SK-N-SH (cell line): ENCODE data around the gene PCBP4. TPM values are rescaled to one million over a fixed set of nuclear protein-coding genes. Genes with fewer than 3 reads are reported as not detected.

Experiments used
- CTCF ChIA-PET: fragments of 300-600, 350-600 bp; formaldehyde crosslinking; extraction: SDS; loops from one replicate; lab custom pipeline; 2021; lab: Yijun Ruan, JAX
- POLR2A ChIA-PET: fragments of 350-600 bp; sonication (Branson Sonifier 250); formaldehyde crosslinking; extraction: SDS; loops from one replicate; lab custom pipeline; 2020; ENCODE audit warnings: antibody characterized with exemption, inconsistent platforms; lab: Yijun Ruan, JAX
- DNase-seq: peaks from one replicate; pipeline ENCODE4 v3.0.0; 2012
- H2AFZ ChIP-seq: fragments of 200-600 bp; sonication (generic); 2 replicates; pipeline ENCODE4 v1.8.1; 2016; ENCODE audit warnings: antibody characterized with exemption, mild to moderate bottlenecking, low read depth
- H3F3A ChIP-seq: fragments of 200-600 bp; sonication (generic); replicated peaks from 2 replicates; pipeline ENCODE3; 2016; ENCODE audit warnings: antibody characterized with exemption, mild to moderate bottlenecking; ENCODE audit not compliant: insufficient read depth
- H3K27ac ChIP-seq, 2 experiments: fragments of 200-500 bp in 1 of 2; fragments of 200-600 bp in 1 of 2; sonication (Bioruptor generic) in 1 of 2; sonication (generic), shearing (Covaris generic) in 1 of 2; 2 replicates each; pipeline versions ENCODE4 v1.5.1 to v1.6.1; 2014 to 2016; ENCODE audit warnings: low read depth in 2 of 2, inconsistent platforms in 1 of 2, low read length in 1 of 2, mild to moderate bottlenecking in 1 of 2, mixed read lengths in 1 of 2
- H3K27me3 ChIP-seq: fragments of 200-600 bp; sonication (generic), shearing (Covaris generic); 2 replicates; pipeline ENCODE4 v1.6.1; 2016; ENCODE audit warnings: mixed run types; ENCODE audit not compliant: insufficient read depth
- H3K36me3 ChIP-seq, 2 experiments: fragments of 200-500 bp in 1 of 2; fragments of 200-600 bp in 1 of 2; sonication (Bioruptor generic) in 1 of 2; sonication (generic) in 1 of 2; replicated peaks in 1 of 2; 2 replicates each; pipeline versions ENCODE3 to v1.5.1; 2014 to 2016; ENCODE audit warnings: low read length in 1 of 2, mild to moderate bottlenecking in 1 of 2; ENCODE audit not compliant: insufficient read depth in 2 of 2, control insufficient read depth in 1 of 2
- H3K4me1 ChIP-seq, 2 experiments: fragments of 200-500 bp in 1 of 2; fragments of 200-600 bp in 1 of 2; sonication (Bioruptor generic) in 1 of 2; sonication (generic), shearing (Covaris generic) in 1 of 2; 2 replicates each; pipeline versions ENCODE4 v1.5.1 to v1.6.1; 2014 to 2016; ENCODE audit warnings: low read depth in 1 of 2, low read length in 1 of 2, mixed run types in 1 of 2; ENCODE audit not compliant: insufficient read depth in 2 of 2, control insufficient read depth in 1 of 2
- H3K4me2 ChIP-seq: fragments of 200-600 bp; sonication (generic), shearing (Covaris generic); 2 replicates; pipeline ENCODE4 v1.6.1; 2017; ENCODE audit warnings: mixed run types
- H3K4me3 ChIP-seq, 2 experiments: fragments of 200-500 bp in 1 of 2; fragments of 200-600 bp in 1 of 2; sonication (Bioruptor generic) in 1 of 2; sonication (generic), shearing (Covaris generic) in 1 of 2; 2 replicates each; pipeline versions ENCODE4 v1.5.1 to v1.8.1; 2014 to 2016; ENCODE audit warnings: low read depth in 2 of 2, inconsistent platforms in 1 of 2, low read length in 1 of 2, mild to moderate bottlenecking in 1 of 2, mixed read lengths in 1 of 2, moderate library complexity in 1 of 2
- H3K79me2 ChIP-seq: fragments of 200-600 bp; sonication (generic); 2 replicates; pipeline ENCODE4 v1.8.1; 2017; ENCODE audit warnings: mild to moderate bottlenecking; ENCODE audit not compliant: insufficient read depth
- H3K9ac ChIP-seq: fragments of 200-600 bp; sonication (generic); 2 replicates; pipeline ENCODE4 v1.6.1; 2017; ENCODE audit warnings: mixed run types
- H3K9me2 ChIP-seq: fragments of 200-600 bp; sonication (generic); 2 replicates; pipeline ENCODE4 v1.6.1; 2017; ENCODE audit warnings: mixed run types
- H3K9me3 ChIP-seq: fragments of 200-600 bp; sonication (generic); 2 replicates; pipeline ENCODE4 v1.6.1; 2017; ENCODE audit warnings: mixed run types, mild to moderate bottlenecking, moderate library complexity
- H4K20me1 ChIP-seq: fragments of 200-600 bp; sonication (generic); 2 replicates; pipeline ENCODE4 v1.6.1; 2017; ENCODE audit warnings: mild to moderate bottlenecking, mixed run types; ENCODE audit not compliant: insufficient read depth
- ELF1 ChIP-seq: IDR thresholded peaks from 2 replicates; pipeline ENCODE4 v1.4.0; 2012
- EP300 ChIP-seq, 2 experiments: IDR thresholded peaks; 2 replicates each; pipeline versions ENCODE4 v1.4.0 to v1.6.1; 2012; ENCODE audit warnings: borderline replicate concordance in 1 of 2, low read depth in 1 of 2, low read length in 1 of 2
- EZH2phosphoT487 ChIP-seq: fragments of 200-600 bp; sonication (generic); IDR thresholded peaks from 2 replicates; pipeline ENCODE4 v1.6.1; 2017; ENCODE audit warnings: low read depth, mixed run types, mild to moderate bottlenecking, antibody characterized with exemption, moderate library complexity, borderline replicate concordance
- FOXJ3 ChIP-seq: sonication (generic); formaldehyde crosslinking; IDR thresholded peaks from 2 replicates; pipeline ENCODE4 v1.5.1; 2020; ENCODE audit warnings: mild to moderate bottlenecking, missing genetic modification reagents
- IRF3 ChIP-seq: fragments of 150-350 bp; IDR thresholded peaks from 2 replicates; pipeline ENCODE4 v1.6.1; 2016; ENCODE audit warnings: mild to moderate bottlenecking, low read depth, low read length
- MAX ChIP-seq: IDR thresholded peaks from 2 replicates; pipeline ENCODE4 v1.4.0; 2012; ENCODE audit warnings: low read depth
- NFIC ChIP-seq: IDR thresholded peaks from 2 replicates; pipeline ENCODE4 v1.4.0; 2012; ENCODE audit warnings: borderline replicate concordance
- PBX3 ChIP-seq: IDR thresholded peaks from 2 replicates; pipeline ENCODE4; 2012
- POLR2AphosphoS5 ChIP-seq: IDR thresholded peaks from 2 replicates; pipeline ENCODE4 v1.6.1; 2012; ENCODE audit warnings: low read depth, low read length
- RXRA ChIP-seq: IDR thresholded peaks from 2 replicates; pipeline ENCODE4 v1.4.0; 2012; ENCODE audit warnings: low read depth, mild to moderate bottlenecking, borderline replicate concordance
- SMC3 ChIP-seq: IDR thresholded peaks from 2 replicates; pipeline ENCODE4 v1.6.1; 2012; ENCODE audit warnings: low read depth, low read length, improper control_type of control experiment
- TAF1 ChIP-seq: IDR thresholded peaks from 2 replicates; pipeline ENCODE4 v1.6.1; 2012; ENCODE audit warnings: low read depth, mild to moderate bottlenecking, low read length, moderate library complexity, borderline replicate concordance
- USF1 ChIP-seq: IDR thresholded peaks from 2 replicates; pipeline ENCODE4 v1.4.0; 2012; ENCODE audit warnings: low read depth, borderline replicate concordance
- USF2 ChIP-seq: fragments of 150-350 bp; IDR thresholded peaks from 2 replicates; pipeline ENCODE4 v1.6.1; 2017; ENCODE audit warnings: antibody characterized with exemption, low read length, low read depth, borderline replicate concordance
- ZBTB33 ChIP-seq: IDR thresholded peaks from 2 replicates; pipeline ENCODE4 v1.4.0; 2012; ENCODE audit warnings: low read depth, borderline replicate concordance
- WGBS: methylation state at CpG from one replicate; pipeline ENCODE4 v1.1.6; 2017; ENCODE audit warnings: low lambda C conversion rate; 5-methylcytosine and 5-hydroxymethylcytosine counted together
- polyA plus RNA-seq, 3 experiments: library from polyadenylated mRNA; depleted of rRNA; stranded (reverse); fragments of >200 nt; gene quantifications; 2 replicates each; pipeline ENCODE4 v1.2.3, GENCODE V29; 2012

Gene PCBP4
- polyA plus RNA-seq, 1 of the 3 experiments (the other 2 are of a cell fraction): 97.4 TPM

- DNase-seq: peak; percentile 54
Observed at GRCh38 chr3:51942603-51943450, 24.4 kb downstream of the PCBP4 start.

GRCh38 chr3:51941798-51942602, 25.3 kb downstream of the PCBP4 start, which contains the start of the genes PARP3 and RRP9:
TSS of gene PARP3 (plus strand) at chr3:51942363. CDS start at chr3:51943356, 993 bp downstream.
TSS of gene RRP9 (minus strand) at chr3:51941904. CDS start at chr3:51941867, 37 bp downstream.
- H2AFZ ChIP-seq: peak within 1 kb of the TSS; percentile 80
- peak; percentile 99 for DNase-seq
- H3K9me2 ChIP-seq: no peaks in the 10 kb centered on the region
- no peaks in the 10 kb centered on the region for H3K9me3 ChIP-seq
- H4K20me1 ChIP-seq: 0 out of 2 replicates have a peak, but pooled peaks cover 6% of the 10 kb centered on the region
- peaks cover 33% of the 10 kb centered on the region for H3K79me2 ChIP-seq
- H3F3A ChIP-seq: no peaks in the 10 kb centered on the region
- H3K27ac ChIP-seq: peak within 1 kb of the TSS; percentile 85 to 97
- peak within 1 kb of the TSS; percentile 95 for H3K4me2 ChIP-seq
- 20% methylated on average over 1 of the region's 67 CpGs for WGBS
- peak within 1 kb of the TSS; percentile 85 for H3K9ac ChIP-seq
- POLR2A ChIA-PET: interaction anchor here (0.7 to 2.3 kb wide), 9 partner anchors 16 to 60 kb away, joined by 3 to 19 read pairs (median 4); partner anchors contain the start of genes ABHD14B, PCBP4 and RPL29
- no peaks in the 10 kb centered on the region for H3K27me3 ChIP-seq
- CTCF ChIA-PET: interaction anchor here (0.6 to 5.3 kb wide), 29 partner anchors 9 to 466 kb away, joined by 3 to 80 read pairs (median 6); partner anchors contain the start of genes ABHD14A, ABHD14B, ACY1 and GPR62
- H3K4me3 ChIP-seq: peak within 1 kb of the TSS; percentile 85 to 95
- H3K36me3 ChIP-seq: peaks cover 0 to 20% of the 10 kb centered on the region in 2 experiments
- H3K4me1 ChIP-seq: peaks cover 11 to 18% of the 10 kb centered on the region in 2 experiments; a peak in 3 of 4 replicates
- TF ChIP-seq MAX (peak; percentile 98), EP300 (IDR thresholded peaks at IDR 0.05; ENCODE audit: borderline replicate concordance in 1 of 2, low read depth in 1 of 2, low read length in 1 of 2) (no peak; a peak in 1 of 4 replicates), USF2 (no peak), SMC3 (peak; percentile 85), ZBTB33 (no peak), IRF3 (peak; percentile 64; the same call in 1 of the 2 replicates), TAF1 (peak; percentile 58; the same call in 1 of the 2 replicates), PBX3 (no peak; the same call in 1 of the 2 replicates), FOXJ3 (CRISPR knock-in tag) (no peak), EZH2phosphoT487 (no peak), NFIC (no peak; the same call in 1 of the 2 replicates), ELF1 (peak; percentile 87), USF1 (peak; percentile 78)

More at GRCh38 chr3:51942603-51943450, 24.4 kb downstream of the PCBP4 start:
- Histone ChIP-seq H3K4me1 (peaks cover 11 to 18% of the 10 kb centered on the region in 2 experiments; a peak in 3 of 4 replicates), H3K4me3 (peak overlapping the region; percentile 50 to 51), H3F3A (no peaks in the 10 kb centered on the region), H3K27ac (peak overlapping the region; percentile 85 to 97), H3K36me3 (peaks cover 0 to 12% of the 10 kb centered on the region in 2 experiments), H3K27me3 (no peaks in the 10 kb centered on the region), H2AFZ (peak overlapping the region; percentile 80), H3K4me2 (peak overlapping the region; percentile 87), H3K9me2 (no peaks in the 10 kb centered on the region), H3K79me2 (peaks cover 33% of the 10 kb centered on the region), H3K9ac (peak overlapping the region; percentile 82), H4K20me1 (0 out of 2 replicates have a peak, but pooled peaks cover 6% of the 10 kb centered on the region), H3K9me3 (no peaks in the 10 kb centered on the region)
- 71% methylated on average over 9 of the region's 17 CpGs for WGBS
- TF ChIP-seq RXRA (no peak), TAF1 (peak; percentile 38; the same call in 1 of the 2 replicates), POLR2AphosphoS5 (0 out of 2 replicates have a peak, but pooled peaks have one; percentile 31)
- ChIA-PET POLR2A (interaction anchor here (0.9 to 2.3 kb wide), 9 partner anchors 15 to 53 kb away, joined by 3 to 19 read pairs (median 4); partner anchors contain the start of genes ABHD14B, PCBP4 and RPL29), CTCF (interaction anchor here (0.6 to 5.3 kb wide), 22 partner anchors 10 to 465 kb away, joined by 3 to 80 read pairs (median 6); partner anchors contain the start of genes ABHD14A, ABHD14B, ACY1 and DUSP7)
